ENCODE results near the gene PPM1G. TPM values are rescaled to one million over a fixed set of nuclear protein-coding genes. Genes with fewer than 3 reads are reported as not detected.
"Not testable (repeated sequence)": the region's sequence is repeated elsewhere in the genome, so short reads cannot be mapped to it uniquely, and the experiment has no call there.

PPM1G gene
- total RNA-seq, 2 experiments from 2014 or later: 130 to 136 TPM

- CTCF ChIA-PET: interaction anchor here (0.9 to 3.2 kb wide), 17 partner anchors 9 to 314 kb away, joined by 3 to 16 read pairs (median 6); partner anchors contain the start of genes GTF3C2, MPV17 and ZNF513
- H3K36me3 Mint-ChIP-seq (ENCODE audit: low read depth): peaks cover 65% of the 10 kb centered on the region
- peak within 1 kb of the TSS; percentile 95 for H3K27ac Mint-ChIP-seq
- peaks cover 49% of the 10 kb centered on the region for H3K4me1 Mint-ChIP-seq (ENCODE audit: low read depth)
- POLR2A ChIA-PET: interaction anchor here (0.8 to 3.7 kb wide), 9 partner anchors 10 to 285 kb away, joined by 3 to 57 read pairs (median 4); partner anchors contain the start of genes GTF3C2, MPV17, PPM1G and ZNF513
- peak within 1 kb of the TSS; percentile 98 for H3K4me3 Mint-ChIP-seq
- H3K9me3 Mint-ChIP-seq (ENCODE audit: insufficient read depth): no peaks in the 10 kb centered on the region
- DNase-seq (peak; percentile 99), ATAC-seq (peak; percentile 95)
- H3K27me3 Mint-ChIP-seq (ENCODE audit: low read depth): no peaks in the 10 kb centered on the region
These were observed 39.2 kb downstream of the PPM1G start, which contains the start of the genes EIF2B4 and SNX17 for GRCh38 chr2:27370026-27370815. TSS of gene EIF2B4 (minus strand) at chr2:27370338. CDS start at chr2:27370314, 24 bp downstream. TSS of gene SNX17 (plus strand) at chr2:27370616. CDS start at chr2:27370744, 128 bp downstream.

- Mint-ChIP-seq H3K27me3 (ENCODE audit: low read depth) (no peaks in the 10 kb centered on the region), H3K9me3 (ENCODE audit: insufficient read depth) (no peaks in the 10 kb centered on the region), H3K4me1 (ENCODE audit: low read depth) (peaks cover 49% of the 10 kb centered on the region), H3K4me3 (peak overlapping the region; percentile 98), H3K27ac (peak overlapping the region; percentile 95), H3K36me3 (ENCODE audit: low read depth) (peaks cover 62% of the 10 kb centered on the region)
- CTCF ChIA-PET: interaction anchor here (0.7 to 3.2 kb wide), 17 partner anchors 10 to 314 kb away, joined by 3 to 16 read pairs (median 5); partner anchors contain the start of genes GTF3C2 and MPV17
- no peak for DNase-seq
- POLR2A ChIA-PET: interaction anchor here (0.9 to 3.7 kb wide), 9 partner anchors 9 to 892 kb away, joined by 3 to 57 read pairs (median 4); partner anchors contain the start of genes GTF3C2, MPV17, PPM1G and ZNF513
- no peak for ATAC-seq
These were observed 39.8 kb downstream of the PPM1G start for GRCh38 chr2:27369471-27370025.

GRCh38 chr2:27363933-27364332, 45.5 kb downstream of the PPM1G start:
- ChIA-PET POLR2A (no interaction called here), CTCF (interaction anchor here (1.3 kb wide), 1 partner anchor 13 kb away, joined by 3 read pairs; no protein-coding TSS in a partner anchor)
- Mint-ChIP-seq H3K4me3 (no peak overlapping the region), H3K9me3 (ENCODE audit: insufficient read depth) (no peaks in the 10 kb centered on the region), H3K4me1 (ENCODE audit: low read depth) (peaks cover 16% of the 10 kb centered on the region), H3K36me3 (ENCODE audit: low read depth) (peaks cover 40% of the 10 kb centered on the region), H3K27me3 (ENCODE audit: low read depth) (no peaks in the 10 kb centered on the region), H3K27ac (no peak overlapping the region)
- DNase-seq (no peak), ATAC-seq (no peak)

GRCh38 chr2:27362678-27363420, 46.5 kb downstream of the PPM1G start:
- Mint-ChIP-seq H3K27ac (peak overlapping the region; percentile 36), H3K4me3 (no peak overlapping the region), H3K9me3 (ENCODE audit: insufficient read depth) (no peaks in the 10 kb centered on the region), H3K4me1 (ENCODE audit: low read depth) (peaks cover 14% of the 10 kb centered on the region), H3K36me3 (ENCODE audit: low read depth) (peaks cover 39% of the 10 kb centered on the region), H3K27me3 (ENCODE audit: low read depth) (no peaks in the 10 kb centered on the region)
- POLR2A ChIA-PET: interaction anchor here (0.8 to 1.0 kb wide), 2 partner anchors 9 to 40 kb away, joined by 3 to 4 read pairs; partner anchors contain the start of gene MPV17
- CTCF ChIA-PET: interaction anchor here (1.3 kb wide), 1 partner anchor 11 kb away, joined by 3 read pairs; no protein-coding TSS in a partner anchor
- DNase-seq: no peak
- ATAC-seq: no peak

GRCh38 chr2:27356382-27357181, 52.8 kb downstream of the PPM1G start, which contains the start of gene GTF3C2:
TSS of gene GTF3C2 (minus strand) at chr2:27356764. CDS start at chr2:27343554, 13,210 bp downstream.
- peak within 1 kb of the TSS; percentile 99 for H3K4me3 Mint-ChIP-seq
- DNase-seq (peak; percentile 96), ATAC-seq (peak; percentile 84)
- H3K27ac Mint-ChIP-seq: peak within 1 kb of the TSS; percentile 97
- POLR2A ChIA-PET: interaction anchor here (0.6 to 2.9 kb wide), 7 partner anchors 9 to 588 kb away, joined by 3 to 38 read pairs (median 3); partner anchors contain the start of genes EIF2B4, MPV17 and SNX17
- no peaks in the 10 kb centered on the region for H3K27me3 Mint-ChIP-seq (ENCODE audit: low read depth)
- H3K4me1 Mint-ChIP-seq (ENCODE audit: low read depth): peaks cover 47% of the 10 kb centered on the region
- H3K36me3 Mint-ChIP-seq (ENCODE audit: low read depth): peaks cover 13% of the 10 kb centered on the region
- no peaks in the 10 kb centered on the region for H3K9me3 Mint-ChIP-seq (ENCODE audit: insufficient read depth)
- CTCF ChIA-PET: interaction anchor here (0.6 to 2.9 kb wide), 3 partner anchors 13 to 327 kb away, joined by 3 to 12 read pairs (median 3); partner anchors contain the start of genes EIF2B4 and SNX17

- POLR2A ChIA-PET: interaction anchor here (1.2 to 2.9 kb wide), 3 partner anchors 11 to 33 kb away, joined by 3 to 38 read pairs (median 15); partner anchors contain the start of genes EIF2B4, MPV17 and SNX17
- H3K4me1 Mint-ChIP-seq (ENCODE audit: low read depth): peaks cover 50% of the 10 kb centered on the region
These were observed 53.4 kb downstream of the PPM1G start for GRCh38 chr2:27356056-27356381.

GRCh38 chr2:27354597-27354927, 54.8 kb downstream of the PPM1G start:
- no peak overlapping the region for H3K27ac Mint-ChIP-seq
- no peaks in the 10 kb centered on the region for H3K27me3 Mint-ChIP-seq (ENCODE audit: low read depth)
- H3K4me1 Mint-ChIP-seq (ENCODE audit: low read depth): peaks cover 53% of the 10 kb centered on the region
- DNase-seq (no peak), ATAC-seq (no peak)
- peaks cover 16% of the 10 kb centered on the region for H3K36me3 Mint-ChIP-seq (ENCODE audit: low read depth)
- ChIA-PET POLR2A (interaction anchor here (1.2 kb wide), 1 partner anchor 25 kb away, joined by 3 read pairs; no protein-coding TSS in a partner anchor), CTCF (interaction anchor here (0.6 to 3.7 kb wide), 2 partner anchors 12 to 14 kb away, joined by 5 to 15 read pairs; no protein-coding TSS in a partner anchor)
- no peaks in the 10 kb centered on the region for H3K9me3 Mint-ChIP-seq (ENCODE audit: insufficient read depth)
- no peak overlapping the region for H3K4me3 Mint-ChIP-seq

More at GRCh38 chr2:27356056-27356381, 53.4 kb downstream of the PPM1G start:
- Mint-ChIP-seq H3K27me3 (ENCODE audit: low read depth) (no peaks in the 10 kb centered on the region), H3K36me3 (ENCODE audit: low read depth) (peaks cover 11% of the 10 kb centered on the region), H3K4me3 (peak overlapping the region; percentile 99), H3K9me3 (ENCODE audit: insufficient read depth) (no peaks in the 10 kb centered on the region), H3K27ac (peak overlapping the region; percentile 97)
- CTCF ChIA-PET: interaction anchor here (0.6 to 2.9 kb wide), 4 partner anchors 14 to 319 kb away, joined by 3 to 12 read pairs (median 3); partner anchors contain the start of genes EIF2B4 and SNX17
- peak; percentile 54 for ATAC-seq
- DNase-seq: no peak

- H3K4me1 Mint-ChIP-seq (ENCODE audit: low read depth): peaks cover 53% of the 10 kb centered on the region
- H3K4me3 Mint-ChIP-seq: no peak overlapping the region
- DNase-seq: no peak
- no peak overlapping the region for H3K27ac Mint-ChIP-seq
- ATAC-seq: no peak
- ChIA-PET POLR2A (interaction anchor here (1.2 kb wide), 1 partner anchor 25 kb away, joined by 3 read pairs; no protein-coding TSS in a partner anchor), CTCF (interaction anchor here (0.6 to 3.7 kb wide), 2 partner anchors 11 to 15 kb away, joined by 5 to 15 read pairs; no protein-coding TSS in a partner anchor)
- H3K27me3 Mint-ChIP-seq (ENCODE audit: low read depth): no peaks in the 10 kb centered on the region
- H3K36me3 Mint-ChIP-seq (ENCODE audit: low read depth): peaks cover 18% of the 10 kb centered on the region
- H3K9me3 Mint-ChIP-seq (ENCODE audit: insufficient read depth): no peaks in the 10 kb centered on the region
These were observed 55.4 kb downstream of the PPM1G start for GRCh38 chr2:27353762-27354596.

GRCh38 chr2:27353386-27353761, 56.0 kb downstream of the PPM1G start:
- not testable (repeated sequence) for DNase-seq
- CTCF ChIA-PET: interaction anchor here (2.1 to 3.7 kb wide), 2 partner anchors 16 to 18 kb away, joined by 7 to 15 read pairs; no protein-coding TSS in a partner anchor
- POLR2A ChIA-PET: interaction anchor here (1.2 kb wide), 1 partner anchor 26 kb away, joined by 3 read pairs; no protein-coding TSS in a partner anchor

More at GRCh38 chr2:27353386-27353761, 56.0 kb downstream of the PPM1G start:
- not testable (repeated sequence) for H3K27me3 Mint-ChIP-seq (ENCODE audit: low read depth); ATAC-seq; H3K9me3 Mint-ChIP-seq (ENCODE audit: insufficient read depth); H3K4me3 Mint-ChIP-seq; H3K27ac Mint-ChIP-seq
- peaks cover 15% of the 10 kb centered on the region for H3K36me3 Mint-ChIP-seq (ENCODE audit: low read depth)
- peaks cover 49% of the 10 kb centered on the region for H3K4me1 Mint-ChIP-seq (ENCODE audit: low read depth)
